CD4-positive, CD25-positive, alpha-beta regulatory T cell (primary cell): ENCODE results near the gene ATP6V1E1. TPM values are rescaled to one million over a fixed set of nuclear protein-coding genes. Genes with fewer than 3 reads are reported as not detected.

Experiments
- ATAC-seq, 2 donors: fragments of 150-1000 bp; cut with Tn5 transposase; one replicate each; pipeline ENCODE4 v1.10.0; 2021; ENCODE audit warnings: low read depth in 2 of 2, moderate number of reproducible peaks in 2 of 2, moderate library complexity in 1 of 2
- DNase-seq, 3 donors: peaks; one replicate each; pipeline versions ENCODE4 v3.0.0 to v3.0.0-alpha.2; 2012 to 2022; ENCODE audit warnings: mixed read lengths in 1 of 3
- H3K27ac ChIP-seq: one replicate; pipeline ENCODE4 v1.7.0; 2013; ENCODE audit warnings: mild to moderate bottlenecking, low read length; ENCODE audit not compliant: insufficient read depth, poor library complexity, severe bottlenecking
- H3K27me3 ChIP-seq: one replicate; pipeline ENCODE4 v1.7.0; 2013; ENCODE audit warnings: low read length; ENCODE audit not compliant: control insufficient read depth, insufficient read depth
- H3K36me3 ChIP-seq: one replicate; pipeline ENCODE4 v1.7.0; 2013; ENCODE audit warnings: mild to moderate bottlenecking, low read length, moderate library complexity; ENCODE audit not compliant: control insufficient read depth, insufficient read depth
- H3K4me1 ChIP-seq: 2 replicates; pipeline ENCODE4 v1.7.0; 2013; ENCODE audit warnings: mild to moderate bottlenecking, low read length; ENCODE audit not compliant: insufficient read depth, control insufficient read depth, poor library complexity, severe bottlenecking
- H3K4me3 ChIP-seq: one replicate; pipeline ENCODE4 v1.7.0; 2013; ENCODE audit warnings: low read depth, mild to moderate bottlenecking, low read length, moderate library complexity
- H3K9me3 ChIP-seq, 2 experiments: 1 replicate in 1 of 2; 2 replicates in 1 of 2; pipeline ENCODE4 v1.7.0; 2013; ENCODE audit warnings: low read length in 2 of 2, mild to moderate bottlenecking in 1 of 2, moderate library complexity in 1 of 2; ENCODE audit not compliant: control insufficient read depth in 2 of 2
- H3K27ac Mint-ChIP-seq, 3 donors: one replicate each; pipeline ENCODE4 v1.8.0; 2020 to 2022; ENCODE audit warnings: mild to moderate bottlenecking in 3 of 3, mixed read lengths in 3 of 3, moderate library complexity in 2 of 3
- H3K27me3 Mint-ChIP-seq: one replicate; pipeline ENCODE4 v1.8.0; 2022; ENCODE audit warnings: mild to moderate bottlenecking, mixed read lengths
- H3K36me3 Mint-ChIP-seq: one replicate; pipeline ENCODE4 v1.8.0; 2020; ENCODE audit warnings: mixed read lengths
- H3K4me1 Mint-ChIP-seq, 4 donors: one replicate each; pipeline ENCODE4 v1.8.0; 2020 to 2022; ENCODE audit warnings: mixed read lengths in 4 of 4, mild to moderate bottlenecking in 1 of 4
- H3K4me3 Mint-ChIP-seq, 4 donors: one replicate each; pipeline ENCODE4 v1.8.0; 2020 to 2022; ENCODE audit warnings: mild to moderate bottlenecking in 4 of 4, mixed read lengths in 4 of 4, moderate library complexity in 3 of 4
- H3K9me3 Mint-ChIP-seq, 7 donors: one replicate each; pipeline ENCODE4 v1.8.0; 2020 to 2022; ENCODE audit warnings: mixed read lengths in 7 of 7, mild to moderate bottlenecking in 3 of 7, moderate library complexity in 2 of 7
- polyA plus RNA-seq, 4 donors: library from polyadenylated mRNA; unstranded; fragments of 300-500 nt; fragmentation: Illumina TruSeq; gene quantifications; one replicate each; pipeline ENCODE4 v1.2.3, GENCODE V29; 2021
- total RNA-seq: library from RNA; stranded (reverse); gene quantifications from one replicate; pipeline ENCODE4 v1.2.3, GENCODE V29; 2022

ATP6V1E1 gene
- total and polyA plus RNA-seq, 5 donors from 2014 or later = 68.6 to 138 (median 124) TPM

DNA sequence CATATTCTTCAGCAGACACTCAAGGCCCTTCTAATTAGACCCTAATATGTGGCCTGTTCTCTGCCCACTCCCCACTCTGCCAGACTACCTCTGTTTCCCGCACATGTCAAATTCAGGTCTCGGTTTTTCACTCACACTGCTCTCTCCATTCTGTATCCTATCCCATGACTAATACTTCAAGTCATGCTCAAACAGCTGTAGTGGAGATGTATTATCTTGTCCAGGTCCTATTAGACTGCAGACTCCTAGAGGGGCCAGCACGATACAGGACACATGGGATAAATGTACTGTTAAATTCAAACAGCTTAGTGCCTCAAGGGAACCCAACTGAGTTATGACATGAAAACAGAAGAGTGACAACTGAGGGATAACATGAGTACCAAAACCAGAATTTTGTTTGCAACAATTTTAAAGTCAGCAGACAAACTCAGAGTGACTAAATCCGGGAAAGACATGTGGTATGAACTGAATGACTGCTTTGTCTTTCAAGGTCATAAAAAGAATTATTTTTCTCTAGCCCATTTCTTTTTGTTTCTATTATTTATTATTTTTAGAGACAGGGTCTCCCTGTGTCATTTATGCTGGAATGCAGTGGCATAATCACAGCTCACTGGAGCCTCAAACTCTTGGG is 20.5 kb downstream of the ATP6V1E1 start:
- H3K36me3 ChIP-seq = peaks cover 59% of the 10 kb centered on the region
- ATAC-seq = no peak
- H3K4me3 ChIP-seq = no peak overlapping the region
- no peaks in the 10 kb centered on the region for H3K9me3 Mint-ChIP-seq
- no peaks in the 10 kb centered on the region for H3K27me3 Mint-ChIP-seq
- H3K27me3 ChIP-seq = no peaks in the 10 kb centered on the region
- H3K9me3 ChIP-seq = no peaks in the 10 kb centered on the region
- peaks cover 4 to 28% (median 14%) of the 10 kb centered on the region in 4 donors for H3K4me1 Mint-ChIP-seq
- DNase-seq = no peak
- H3K4me3 Mint-ChIP-seq = no peak overlapping the region
- H3K4me1 ChIP-seq = no peaks in the 10 kb centered on the region
- no peak overlapping the region for H3K27ac Mint-ChIP-seq
- H3K36me3 Mint-ChIP-seq = peaks cover 18% of the 10 kb centered on the region
- no peak overlapping the region for H3K27ac ChIP-seq

DNA sequence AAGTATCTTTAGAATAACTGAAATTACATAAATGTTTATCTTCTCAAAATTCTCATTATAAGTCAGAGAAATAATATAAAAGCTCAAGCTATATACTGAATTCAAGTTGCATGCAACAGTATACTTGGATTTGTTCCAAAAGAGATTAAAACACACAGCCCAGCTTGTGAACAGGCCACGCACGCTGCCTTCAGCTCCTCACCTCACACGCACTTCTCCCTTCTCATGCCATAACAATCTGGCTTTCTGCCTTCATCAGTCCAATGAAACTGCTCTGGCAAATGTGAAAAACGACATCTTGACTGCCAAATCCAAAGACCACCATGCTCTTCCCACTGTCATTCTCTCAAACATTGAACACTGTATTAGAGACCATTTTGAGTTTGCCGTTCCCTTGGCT is 22.1 kb downstream of the ATP6V1E1 start:
- no peaks in the 10 kb centered on the region for H3K4me1 ChIP-seq
- H3K27ac ChIP-seq = no peak overlapping the region
- DNase-seq (no peak), ATAC-seq (no peak)
- no peak overlapping the region for H3K4me3 Mint-ChIP-seq
- H3K4me3 ChIP-seq = no peak overlapping the region
- no peaks in the 10 kb centered on the region for H3K9me3 Mint-ChIP-seq
- H3K36me3 Mint-ChIP-seq = peaks cover 14% of the 10 kb centered on the region
- peaks cover 45% of the 10 kb centered on the region for H3K36me3 ChIP-seq
- no peaks in the 10 kb centered on the region for H3K27me3 ChIP-seq
- no peaks in the 10 kb centered on the region for H3K27me3 Mint-ChIP-seq
- peaks cover 2 to 24% (median 8%) of the 10 kb centered on the region in 4 donors for H3K4me1 Mint-ChIP-seq
- no peaks in the 10 kb centered on the region for H3K9me3 ChIP-seq
- H3K27ac Mint-ChIP-seq = no peak overlapping the region

DNA sequence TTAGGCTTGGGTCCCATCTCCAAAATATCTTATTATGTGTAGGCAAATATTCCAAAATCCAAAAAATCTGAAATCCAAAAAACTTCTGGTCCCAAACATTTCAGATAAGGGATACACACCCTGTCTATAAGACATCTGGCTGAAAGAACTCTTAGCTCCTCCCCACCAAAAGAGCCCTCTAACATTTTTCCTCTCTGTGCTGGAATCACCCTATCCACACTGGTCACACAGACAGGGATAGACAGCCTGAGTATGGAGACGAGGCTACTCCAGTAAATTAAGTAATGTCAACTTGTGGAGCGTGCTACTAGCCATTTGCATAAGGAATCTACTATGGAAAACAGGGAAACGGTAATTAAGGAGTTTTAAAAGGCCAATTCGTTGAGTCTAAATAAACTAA is 24.9 kb downstream of the ATP6V1E1 start:
- ATAC-seq (no peak), DNase-seq (no peak)
- H3K36me3 Mint-ChIP-seq = peaks cover 20% of the 10 kb centered on the region
- Histone ChIP-seq H3K4me1 (no peaks in the 10 kb centered on the region), H3K27ac (no peak overlapping the region), H3K27me3 (no peaks in the 10 kb centered on the region), H3K9me3 (no peaks in the 10 kb centered on the region), H3K36me3 (peaks cover 47% of the 10 kb centered on the region), H3K4me3 (no peak overlapping the region)
- H3K9me3 Mint-ChIP-seq = no peaks in the 10 kb centered on the region
- H3K27ac Mint-ChIP-seq = peak overlapping the region in 1 of 3 donors; percentile 23
- peaks cover 0 to 22% (median 7%) of the 10 kb centered on the region in 4 donors for H3K4me1 Mint-ChIP-seq
- H3K4me3 Mint-ChIP-seq = no peak overlapping the region
- H3K27me3 Mint-ChIP-seq = no peaks in the 10 kb centered on the region

DNA sequence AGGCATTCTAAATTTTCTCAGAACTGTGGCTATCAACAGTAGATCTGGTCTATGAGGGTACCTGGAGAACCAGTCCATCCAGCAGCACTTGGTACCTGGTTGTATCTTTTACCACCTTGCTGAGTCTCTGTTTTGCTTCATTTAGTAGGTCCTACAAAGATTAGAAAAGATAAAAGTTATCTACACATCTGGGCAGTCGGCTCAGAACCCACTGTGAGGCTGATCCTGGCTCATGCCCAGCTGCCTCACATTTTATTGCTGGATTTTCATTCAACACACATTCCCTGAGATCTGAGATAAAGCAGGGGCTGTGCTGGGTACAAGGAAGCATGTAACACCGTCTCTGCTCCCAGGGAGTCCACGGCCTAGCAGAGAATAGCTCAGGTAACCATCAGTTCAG is 27.5 kb downstream of the ATP6V1E1 start:
- Histone ChIP-seq H3K4me3 (no peak overlapping the region), H3K27me3 (no peaks in the 10 kb centered on the region), H3K27ac (no peak overlapping the region), H3K4me1 (no peaks in the 10 kb centered on the region), H3K9me3 (no peaks in the 10 kb centered on the region), H3K36me3 (peaks cover 52% of the 10 kb centered on the region)
- Mint-ChIP-seq H3K27me3 (no peaks in the 10 kb centered on the region), H3K9me3 (no peaks in the 10 kb centered on the region), H3K27ac (peak overlapping the region in 2 of 3 donors; percentile 47 to 52), H3K4me1 (peaks cover 0 to 16% (median 6%) of the 10 kb centered on the region in 4 donors), H3K4me3 (no peak overlapping the region), H3K36me3 (peaks cover 40% of the 10 kb centered on the region)
- DNase-seq = no peak
- no peak for ATAC-seq

DNA sequence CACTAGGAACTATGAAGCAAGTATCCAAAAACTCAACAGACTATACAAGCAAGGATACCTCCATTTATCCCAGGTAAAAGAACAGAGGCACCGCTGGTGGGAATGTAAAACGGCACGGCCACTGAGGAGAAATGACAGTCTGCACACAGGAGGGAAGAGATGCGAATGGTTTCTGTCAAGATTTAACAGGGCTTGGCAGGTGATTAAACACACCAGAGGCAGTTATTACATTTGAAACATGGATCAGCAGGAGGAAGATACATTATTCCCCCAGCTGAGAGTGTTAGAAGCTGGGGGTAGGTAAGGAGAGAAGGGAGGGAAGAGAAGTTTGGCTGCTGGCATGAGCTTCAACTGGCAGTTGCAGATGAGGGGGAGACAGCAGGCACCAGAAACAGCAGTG is 30.2 kb downstream of the ATP6V1E1 start:
- peaks cover 52% of the 10 kb centered on the region for H3K36me3 Mint-ChIP-seq

DNA sequence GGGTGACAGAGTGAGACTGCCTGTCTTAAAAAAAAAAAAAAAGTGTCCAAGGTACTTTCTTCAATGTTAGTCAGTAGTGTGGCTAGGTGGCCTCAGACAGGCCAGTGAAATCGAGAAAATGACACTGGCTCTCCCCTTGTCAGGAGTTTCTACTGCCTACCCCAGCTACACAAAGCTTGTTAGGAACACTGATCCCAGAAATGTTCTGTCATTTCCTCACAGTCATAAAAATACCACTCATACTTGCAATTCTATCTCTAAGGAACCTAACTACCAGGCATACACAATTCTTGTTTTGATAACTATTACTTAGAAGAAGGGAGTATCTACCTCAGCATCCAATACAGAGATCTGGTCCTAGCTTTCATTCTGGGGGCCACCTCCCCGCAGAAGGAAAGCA is 31.3 kb downstream of the ATP6V1E1 start:
- Histone ChIP-seq H3K27me3 (no peaks in the 10 kb centered on the region), H3K27ac (no peak overlapping the region), H3K9me3 (no peaks in the 10 kb centered on the region), H3K4me1 (no peaks in the 10 kb centered on the region), H3K36me3 (peaks cover 83% of the 10 kb centered on the region), H3K4me3 (no peak overlapping the region)
- DNase-seq (no peak), ATAC-seq (no peak)
- H3K27me3 Mint-ChIP-seq = no peaks in the 10 kb centered on the region
- H3K9me3 Mint-ChIP-seq = no peaks in the 10 kb centered on the region
- H3K4me1 Mint-ChIP-seq = peaks cover 0 to 11% (median 4%) of the 10 kb centered on the region in 4 donors
- peaks cover 60% of the 10 kb centered on the region for H3K36me3 Mint-ChIP-seq
- H3K4me3 Mint-ChIP-seq = no peak overlapping the region
- no peak overlapping the region for H3K27ac Mint-ChIP-seq

More for the DNA sequence above, 30.2 kb downstream of the ATP6V1E1 start:
- H3K9me3 ChIP-seq = no peaks in the 10 kb centered on the region
- ATAC-seq = no peak
- Mint-ChIP-seq H3K27me3 (no peaks in the 10 kb centered on the region), H3K4me1 (peaks cover 0 to 11% (median 4%) of the 10 kb centered on the region in 4 donors), H3K4me3 (no peak overlapping the region), H3K9me3 (no peaks in the 10 kb centered on the region), H3K27ac (no peak overlapping the region)
- no peak for DNase-seq
- no peaks in the 10 kb centered on the region for H3K4me1 ChIP-seq
- H3K27ac ChIP-seq = no peak overlapping the region
- H3K4me3 ChIP-seq = no peak overlapping the region
- H3K36me3 ChIP-seq = peaks cover 72% of the 10 kb centered on the region
- H3K27me3 ChIP-seq = no peaks in the 10 kb centered on the region

DNA sequence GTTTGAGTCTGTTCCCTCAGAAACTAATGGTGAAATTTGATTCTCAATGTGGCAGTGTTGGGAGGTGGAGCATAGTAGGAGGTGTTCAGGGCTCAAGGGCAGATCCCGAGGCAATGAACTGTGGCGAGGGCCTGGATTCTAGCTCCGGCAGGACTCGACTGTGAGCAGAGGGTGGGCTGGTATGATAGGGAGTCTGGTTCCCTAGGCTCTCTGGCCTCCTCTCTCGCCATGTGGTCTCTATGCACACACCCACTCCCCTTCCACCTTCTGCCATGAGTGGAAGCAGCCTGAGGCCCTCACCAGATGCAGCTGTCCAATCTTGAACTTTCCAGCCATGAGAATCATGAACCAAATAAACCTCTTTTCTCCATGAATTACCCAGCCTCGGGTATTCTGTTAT is 32.3 kb downstream of the ATP6V1E1 start:
- Histone ChIP-seq H3K4me1 (no peaks in the 10 kb centered on the region), H3K27me3 (no peaks in the 10 kb centered on the region), H3K36me3 (peaks cover 88% of the 10 kb centered on the region), H3K27ac (no peak overlapping the region), H3K9me3 (no peaks in the 10 kb centered on the region), H3K4me3 (no peak overlapping the region)
- ATAC-seq (no peak), DNase-seq (no peak)
- H3K27me3 Mint-ChIP-seq = no peaks in the 10 kb centered on the region
- H3K36me3 Mint-ChIP-seq = peaks cover 66% of the 10 kb centered on the region
- H3K9me3 Mint-ChIP-seq = no peaks in the 10 kb centered on the region
- H3K27ac Mint-ChIP-seq = no peak overlapping the region
- H3K4me3 Mint-ChIP-seq = no peak overlapping the region
- peaks cover 0 to 8% (median 4%) of the 10 kb centered on the region in 4 donors for H3K4me1 Mint-ChIP-seq

DNA sequence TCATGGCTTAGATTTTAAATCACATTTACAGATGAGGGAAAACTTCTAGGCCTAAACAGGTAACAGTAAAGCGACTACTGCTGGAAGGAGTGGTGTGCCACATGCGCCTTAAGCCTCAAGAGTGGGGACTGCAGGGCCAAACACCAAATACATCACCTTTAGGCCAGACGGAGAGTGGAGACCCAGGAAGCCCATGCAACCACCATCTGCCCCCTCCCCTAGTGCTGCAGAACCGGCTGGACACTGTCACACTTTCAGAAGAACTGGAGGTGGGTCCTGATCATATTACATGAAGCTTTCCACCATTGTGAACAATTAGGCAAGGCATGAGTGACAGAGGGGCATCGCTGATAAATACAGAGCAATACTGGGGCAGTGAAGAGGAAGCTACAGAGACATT is 36.3 kb downstream of the ATP6V1E1 start:
- Histone ChIP-seq H3K4me3 (no peak overlapping the region), H3K27ac (no peak overlapping the region), H3K27me3 (no peaks in the 10 kb centered on the region), H3K4me1 (no peaks in the 10 kb centered on the region), H3K36me3 (peaks cover 58% of the 10 kb centered on the region), H3K9me3 (no peaks in the 10 kb centered on the region)
- H3K4me1 Mint-ChIP-seq = no peaks in the 10 kb centered on the region
- H3K27me3 Mint-ChIP-seq = no peaks in the 10 kb centered on the region
- DNase-seq = no peak
- H3K27ac Mint-ChIP-seq = no peak overlapping the region
- H3K4me3 Mint-ChIP-seq = no peak overlapping the region
- H3K9me3 Mint-ChIP-seq = no peaks in the 10 kb centered on the region
- H3K36me3 Mint-ChIP-seq = peaks cover 43% of the 10 kb centered on the region
- no peak for ATAC-seq
